Renal cortex interstitium (tissue), 11 donors: ENCODE results near the gene ABCC4. TPM values are rescaled to one million over a fixed set of nuclear protein-coding genes. Genes with fewer than 3 reads are reported as not detected.

ENCODE experiments used
- DNase-seq, 11 donors: peaks; one replicate each; pipeline ENCODE4 v3.0.0-alpha.2; 2013; ENCODE audit warnings: low read depth in 9 of 11, low spot score in 4 of 11; ENCODE audit errors: extremely low read depth in 1 of 11
- polyA plus RNA-seq, 3 donors: library from polyadenylated mRNA; unstranded; fragments of 120-200 nt; gene quantifications; one replicate each; pipeline ENCODE4 v1.2.1, GENCODE V29; 2013; ENCODE audit not compliant: insufficient read length in 3 of 3

Gene ABCC4
- polyA plus RNA-seq, 3 donors, result 17.5 to 25.1 (median 22.7) TPM

- DNase-seq, result no peak
These were observed 251.5 kb downstream of the ABCC4 start for GRCh38 chr13:95049772-95050171.

- no peak for DNase-seq
These were observed 256.6 kb downstream of the ABCC4 start for GRCh38 chr13:95044452-95045205.

GRCh38 chr13:95039415-95039814 lies 261.8 kb downstream of the ABCC4 start:
- no peak for DNase-seq

- no peak for DNase-seq
These were observed 262.3 kb downstream of the ABCC4 start for GRCh38 chr13:95038949-95039348.

GRCh38 chr13:95035311-95036109 lies 265.7 kb downstream of the ABCC4 start:
- no peak for DNase-seq

- no peak for DNase-seq
These were observed 267.4 kb downstream of the ABCC4 start for GRCh38 chr13:95033890-95034289.

- DNase-seq, result no peak
These were observed 269.1 kb downstream of the ABCC4 start for GRCh38 chr13:95032121-95032520.

- no peak for DNase-seq
These were observed 270.4 kb downstream of the ABCC4 start for GRCh38 chr13:95030821-95031343.

GRCh38 chr13:95027638-95028037 lies 273.6 kb downstream of the ABCC4 start:
- no peak for DNase-seq

GRCh38 chr13:95025116-95025515 lies 276.1 kb downstream of the ABCC4 start:
- DNase-seq, result no peak

GRCh38 chr13:95023405-95023804 lies 277.8 kb downstream of the ABCC4 start:
- no peak for DNase-seq

- no peak for DNase-seq
These were observed 280.8 kb downstream of the ABCC4 start for GRCh38 chr13:95020298-95020987.

GRCh38 chr13:95019886-95020285 lies 281.4 kb downstream of the ABCC4 start:
- DNase-seq, result no peak

GRCh38 chr13:95007322-95007721 lies 293.9 kb downstream of the ABCC4 start:
- DNase-seq, result no peak

- no peak for DNase-seq
These were observed 296.0 kb downstream of the ABCC4 start for GRCh38 chr13:95005300-95005699.

- DNase-seq, result peak in 4 of 11 donors; percentile 5 to 12 (median 9)
These were observed 298.0 kb downstream of the ABCC4 start for GRCh38 chr13:95003019-95003813.

GRCh38 chr13:95002126-95002525 lies 299.1 kb downstream of the ABCC4 start:
- DNase-seq, result no peak

GRCh38 chr13:94999871-95000270 lies 301.4 kb downstream of the ABCC4 start:
- no peak for DNase-seq

- DNase-seq, result no peak
These were observed 304.1 kb downstream of the ABCC4 start for GRCh38 chr13:94997126-94997525.
